SKM-1 (cell line): ENCODE measurements around the gene NFKB1.

Source experiments
- DNase-seq: peaks from one replicate; lab custom pipeline; 2025; ENCODE audit not compliant: unreplicated experiment; lab: John Stamatoyannopoulos, UW

NFKB1 gene

DNA sequence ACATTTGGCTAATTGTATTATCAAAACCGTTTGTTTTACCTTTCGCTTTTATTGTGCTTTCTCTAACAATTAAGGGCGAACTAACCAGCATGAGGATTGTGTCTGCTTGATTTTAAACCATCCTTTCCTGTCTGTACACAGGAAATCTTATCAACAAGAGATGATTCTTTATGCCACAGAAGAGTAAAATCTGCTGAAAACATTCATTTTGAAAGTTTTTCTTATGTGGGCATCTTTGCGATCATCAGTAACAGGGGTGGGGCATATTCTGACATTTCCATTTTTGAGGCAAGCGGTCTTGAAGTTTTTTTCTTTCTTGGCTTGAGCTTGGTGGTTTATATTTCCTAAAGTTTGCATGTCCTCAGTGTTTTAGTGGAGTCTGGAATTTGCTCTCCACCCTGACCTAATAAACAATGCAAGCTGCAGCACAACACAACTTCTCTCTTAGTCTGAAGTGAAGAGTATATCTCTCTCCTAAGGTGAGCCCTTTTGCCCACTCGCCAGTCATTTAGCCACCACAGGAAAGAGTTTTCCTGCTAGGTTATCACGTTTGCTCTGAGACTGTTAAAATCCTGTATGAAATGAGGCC lies 26.6 kb downstream of the NFKB1 start:
- DNase-seq, result no peak

DNA sequence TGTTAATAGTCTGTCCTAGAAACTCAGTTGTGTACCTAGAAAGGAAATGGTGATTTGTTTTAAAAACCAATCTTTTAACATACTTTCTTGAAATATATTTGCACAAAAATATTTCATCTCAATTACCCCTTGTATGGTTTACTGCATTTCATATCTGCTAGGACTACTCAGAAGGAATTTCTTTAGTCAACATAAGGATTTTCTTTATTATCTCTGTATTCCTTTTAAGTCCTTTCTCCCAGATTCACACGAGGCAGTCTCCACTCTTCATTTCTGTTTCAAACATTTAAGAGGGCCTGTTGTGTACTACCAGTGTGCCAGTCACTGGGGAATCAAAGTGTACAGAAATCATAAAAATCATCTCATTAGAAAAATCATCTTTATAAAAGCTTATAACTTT lies 28.8 kb downstream of the NFKB1 start:
- no peak for DNase-seq

GRCh38 chr4:102530986-102531385 lies 29.8 kb downstream of the NFKB1 start:
- no peak for DNase-seq

DNA sequence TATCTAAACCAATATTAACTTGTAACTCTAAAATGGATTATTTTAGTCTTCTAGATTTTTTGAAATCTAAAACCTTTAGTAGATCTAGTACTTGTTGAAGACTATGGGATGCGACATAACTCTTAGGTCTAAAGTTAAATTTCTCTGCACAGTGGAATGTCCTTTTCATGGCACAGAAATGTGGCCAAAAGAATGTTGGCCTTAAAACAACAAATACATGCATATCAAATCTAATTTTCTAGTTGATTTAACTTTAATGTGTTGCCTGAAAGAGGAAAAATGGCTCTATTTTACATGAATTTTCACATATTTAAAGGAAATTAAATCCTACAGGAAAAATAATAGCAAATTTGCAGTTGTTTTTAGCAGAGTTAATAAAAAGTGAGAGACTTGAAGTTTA lies 30.3 kb downstream of the NFKB1 start:
- DNase-seq, result no peak

DNA sequence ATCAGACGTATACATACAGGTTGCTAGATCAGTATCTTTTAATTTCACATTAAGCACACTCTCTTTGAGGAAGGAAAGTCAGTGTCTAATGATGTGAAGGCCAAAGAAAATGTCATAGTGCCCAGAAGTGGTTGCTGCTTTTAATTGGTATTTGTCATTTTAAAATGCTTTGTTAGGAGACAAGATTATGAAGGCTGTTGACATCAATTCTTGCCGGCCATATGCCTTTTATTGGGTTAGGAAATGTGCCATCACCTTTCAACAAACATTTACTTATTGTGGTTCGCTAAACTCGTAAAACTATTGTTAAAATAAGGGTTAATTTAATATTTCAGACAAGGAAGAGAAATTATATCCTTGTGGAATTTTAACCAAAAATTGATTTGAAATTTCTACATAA lies 32.2 kb downstream of the NFKB1 start:
- DNase-seq, result no peak

DNA sequence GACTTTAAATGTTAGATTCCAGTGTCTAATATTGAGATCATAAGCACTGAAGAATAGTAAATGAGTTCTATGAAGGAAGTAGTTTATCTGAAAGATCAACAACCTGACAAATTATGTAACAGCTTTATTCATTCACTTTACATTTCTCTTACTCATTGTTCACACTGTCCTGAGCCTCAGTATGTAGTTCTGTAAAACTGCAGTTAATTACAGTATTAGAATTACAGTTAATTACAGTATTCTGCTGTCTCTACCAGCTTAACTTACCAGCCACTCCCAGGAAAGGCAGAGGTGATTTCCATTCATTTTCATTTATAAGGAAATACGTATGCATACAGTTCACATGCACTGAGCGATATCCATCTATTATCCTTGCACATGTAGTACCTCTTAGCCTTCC lies 32.7 kb downstream of the NFKB1 start:
- DNase-seq, result no peak

DNA sequence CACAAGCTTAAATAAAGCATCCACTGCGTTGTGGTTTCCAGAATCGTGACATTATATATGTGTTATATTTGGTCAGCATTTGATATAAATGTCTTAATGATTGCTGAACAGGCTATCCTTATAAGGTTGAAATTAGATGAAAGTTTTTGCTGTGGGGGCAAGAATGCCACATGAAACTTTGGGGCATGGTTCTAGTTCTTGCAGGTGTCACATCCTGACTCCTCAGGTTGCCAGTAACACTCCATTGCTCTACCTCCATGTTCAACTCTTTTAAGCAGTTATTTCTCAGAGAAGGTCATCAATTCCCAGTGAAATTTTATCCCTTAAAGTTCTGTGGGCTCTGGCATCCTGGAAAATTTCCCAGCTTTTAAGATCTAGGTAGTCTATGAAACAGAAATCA lies 33.7 kb downstream of the NFKB1 start:
- DNase-seq, result no peak

- no peak for DNase-seq
Measured at GRCh38 chr4:102535398-102536082, 34.4 kb downstream of the NFKB1 start.

GRCh38 chr4:102536768-102537167 lies 35.6 kb downstream of the NFKB1 start:
- no peak for DNase-seq

GRCh38 chr4:102537269-102537668 lies 36.1 kb downstream of the NFKB1 start:
- no peak for DNase-seq

DNA sequence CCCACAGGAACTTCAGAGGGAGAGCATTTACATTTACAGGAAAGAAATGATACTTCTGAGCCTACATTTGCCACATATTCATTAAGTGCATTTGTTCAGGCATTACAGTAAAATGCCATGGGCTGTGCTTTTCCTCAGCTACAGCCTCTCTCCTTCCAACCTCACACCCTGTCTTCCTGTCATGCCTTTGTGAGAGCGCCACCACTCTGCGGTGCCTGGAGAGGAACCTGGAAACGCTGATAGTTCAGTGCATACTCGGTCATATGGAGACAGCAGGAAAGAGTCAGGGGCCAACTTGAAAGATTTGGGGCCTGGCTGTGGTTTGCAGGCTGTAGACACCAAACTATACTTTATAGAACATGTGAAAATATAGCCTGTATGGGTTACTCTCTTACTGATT lies 40.5 kb downstream of the NFKB1 start:
- no peak for DNase-seq

DNA sequence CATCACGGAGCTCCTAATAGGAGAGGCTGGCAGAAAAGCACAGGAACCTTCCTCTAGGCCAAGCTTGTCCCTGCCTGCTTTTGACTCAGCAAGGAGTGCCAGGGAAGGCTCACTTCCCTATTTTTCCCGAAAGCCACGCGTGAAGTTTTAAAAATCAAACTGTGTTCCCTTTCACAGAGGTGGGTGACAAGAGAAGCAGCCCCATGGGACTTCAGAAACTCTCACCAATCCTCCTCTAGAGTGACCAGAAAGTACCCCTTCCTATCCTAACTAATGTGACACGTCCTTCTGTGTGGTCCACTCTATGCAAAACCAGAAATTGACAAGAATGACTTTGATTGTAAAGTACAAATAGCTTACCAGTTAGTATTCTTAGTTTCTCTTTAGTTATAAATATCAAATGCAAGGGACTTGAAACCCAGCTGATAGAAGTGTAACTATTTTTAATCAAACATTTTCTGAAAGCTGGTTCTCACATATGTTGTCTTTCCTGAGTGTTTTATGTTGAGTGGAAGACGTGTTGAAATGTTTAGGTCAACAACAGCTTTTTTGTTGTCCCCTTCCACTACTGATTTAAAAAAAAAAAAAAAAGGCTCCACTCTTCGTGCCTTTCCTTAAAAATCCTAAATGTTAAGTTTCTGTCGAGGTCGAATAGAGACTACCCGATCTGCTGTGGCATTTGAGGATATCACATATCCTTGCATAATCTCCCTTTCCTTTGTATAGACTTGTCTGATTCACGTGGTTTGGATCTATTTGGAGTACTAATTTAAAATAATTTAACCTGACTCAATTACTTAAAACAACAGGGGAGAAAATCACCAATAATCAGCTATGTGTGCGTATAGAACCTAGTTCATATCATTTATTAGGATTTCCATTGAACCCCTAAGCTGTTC lies 42.1 kb downstream of the NFKB1 start:
- DNase-seq, result no peak

- DNase-seq, result no peak
Measured at GRCh38 chr4:102546635-102547034, 45.5 kb downstream of the NFKB1 start.

- DNase-seq, result no peak
Measured at GRCh38 chr4:102547973-102548372, 46.8 kb downstream of the NFKB1 start.

DNA sequence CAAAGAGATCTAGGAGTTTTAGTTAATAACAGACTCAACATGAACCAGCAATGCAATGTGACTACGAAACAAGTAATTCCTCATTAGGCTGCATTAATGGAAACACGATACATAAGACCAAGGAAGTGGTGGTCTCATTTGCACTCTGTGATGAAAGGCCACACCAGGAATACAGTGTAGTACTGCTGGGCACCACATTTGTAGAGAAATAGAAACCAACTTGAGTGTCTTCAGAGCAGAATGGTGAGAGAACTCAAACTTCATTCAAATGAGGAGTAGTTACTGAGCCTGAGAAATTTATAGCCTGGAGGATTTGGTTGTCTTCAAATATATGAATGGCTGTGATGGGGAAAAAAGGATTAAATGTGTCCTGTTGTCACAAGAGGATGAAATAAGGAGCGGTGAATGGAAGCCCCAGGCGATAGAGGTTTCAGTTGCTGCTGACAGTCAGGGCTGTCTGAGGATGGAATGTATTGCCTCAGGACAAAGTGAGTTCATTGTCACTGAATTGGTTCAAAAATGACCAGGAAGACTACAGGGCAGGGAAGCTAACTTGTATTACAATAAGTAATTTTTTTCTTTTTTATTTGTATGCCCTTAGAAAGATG lies 50.9 kb downstream of the NFKB1 start:
- no peak for DNase-seq

GRCh38 chr4:102552781-102553180 lies 51.6 kb downstream of the NFKB1 start:
- DNase-seq, result no peak

GRCh38 chr4:102553982-102554381 lies 52.8 kb downstream of the NFKB1 start:
- DNase-seq, result no peak

GRCh38 chr4:102554482-102554881 lies 53.3 kb downstream of the NFKB1 start:
- no peak for DNase-seq

- DNase-seq, result no peak
Measured at GRCh38 chr4:102554992-102555391, 53.8 kb downstream of the NFKB1 start.

DNA sequence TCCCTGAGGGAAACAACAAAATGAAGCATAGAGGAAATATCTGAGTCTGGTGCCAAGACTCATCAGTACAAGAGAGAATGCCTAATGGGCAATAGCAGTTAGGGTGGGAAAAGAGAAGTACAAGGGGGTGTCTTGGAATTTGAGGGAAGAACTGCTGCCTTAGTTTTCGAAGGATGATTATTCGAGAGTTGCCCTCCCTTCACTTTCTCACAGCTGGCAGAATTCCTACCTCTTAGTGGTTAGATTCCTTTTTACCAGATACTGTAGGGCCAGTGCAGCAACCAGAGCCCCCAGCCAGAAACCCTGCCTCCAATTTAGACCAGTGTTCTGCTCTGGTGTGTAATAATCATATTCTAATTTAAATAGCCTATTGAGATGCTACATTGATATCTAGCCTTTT lies 56.5 kb downstream of the NFKB1 start:
- DNase-seq, result no peak

- DNase-seq, result no peak
Measured at GRCh38 chr4:102560115-102560514, 59.0 kb downstream of the NFKB1 start.
